HG03575 (cell line): Measurements from ENCODE around the gene SPHK1.
"Not testable (repeated sequence)": the region's sequence is repeated elsewhere in the genome, so short reads cannot be mapped to it uniquely, and the experiment has no call there.

ENCODE experiments used
- ATAC-seq: cut with Tn5 transposase; IDR thresholded peaks from one replicate; pipeline ENCODE4 v1.9.1; 2021; ENCODE audit not compliant: unreplicated experiment, insufficient number of reproducible peaks, low FRiP score; ENCODE audit errors: extremely low read depth

The SPHK1 gene, protein sequence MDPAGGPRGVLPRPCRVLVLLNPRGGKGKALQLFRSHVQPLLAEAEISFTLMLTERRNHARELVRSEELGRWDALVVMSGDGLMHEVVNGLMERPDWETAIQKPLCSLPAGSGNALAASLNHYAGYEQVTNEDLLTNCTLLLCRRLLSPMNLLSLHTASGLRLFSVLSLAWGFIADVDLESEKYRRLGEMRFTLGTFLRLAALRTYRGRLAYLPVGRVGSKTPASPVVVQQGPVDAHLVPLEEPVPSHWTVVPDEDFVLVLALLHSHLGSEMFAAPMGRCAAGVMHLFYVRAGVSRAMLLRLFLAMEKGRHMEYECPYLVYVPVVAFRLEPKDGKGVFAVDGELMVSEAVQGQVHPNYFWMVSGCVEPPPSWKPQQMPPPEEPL

DNA sequence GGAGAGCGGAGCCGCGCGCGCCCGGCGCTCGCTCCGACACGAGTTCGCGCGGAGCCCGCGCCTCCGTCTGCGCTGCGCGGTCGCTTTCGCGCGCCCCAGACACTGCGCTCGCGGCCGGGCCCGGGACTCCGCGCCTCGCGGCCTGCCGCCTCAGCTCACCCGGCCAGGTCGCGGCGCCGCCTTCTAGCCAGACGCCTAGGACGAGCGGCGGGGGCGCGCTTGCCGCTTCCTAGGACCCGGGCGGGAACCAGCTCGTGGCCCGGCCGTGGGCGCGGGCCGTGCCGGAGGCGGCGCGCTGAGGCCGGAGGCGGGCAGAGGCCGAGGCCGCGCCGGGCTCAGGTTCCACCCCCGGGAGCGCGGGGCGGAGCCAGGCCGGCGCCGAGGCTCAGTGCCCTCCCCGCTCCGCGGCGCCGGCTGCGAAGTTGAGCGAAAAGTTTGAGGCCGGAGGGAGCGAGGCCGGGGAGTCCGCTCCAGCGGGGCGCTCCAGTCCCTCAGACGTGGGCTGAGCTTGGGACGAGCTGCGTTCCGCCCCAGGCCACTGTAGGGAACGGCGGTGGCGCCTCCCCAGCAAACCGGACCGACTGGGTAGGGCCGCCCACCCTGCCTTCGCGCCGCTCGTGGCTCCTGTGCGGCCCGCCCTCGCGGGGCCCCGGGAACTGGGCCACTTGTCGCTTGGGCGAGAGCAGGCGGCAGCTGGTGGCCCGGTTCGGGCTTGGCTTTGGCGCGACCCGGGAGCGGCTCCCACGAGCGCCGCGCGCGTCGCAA is at the start of gene SPHK1:
Gene SPHK1, plus strand, starts transcription at position 388 of the 765 bp plus-strand sequence. CDS start 1,036 bp downstream, outside the sequence.
- ATAC-seq = no peak

GRCh38 chr17:76335716-76336381 is 48.6 kb upstream of the SPHK1 start:
- no peak for ATAC-seq

DNA sequence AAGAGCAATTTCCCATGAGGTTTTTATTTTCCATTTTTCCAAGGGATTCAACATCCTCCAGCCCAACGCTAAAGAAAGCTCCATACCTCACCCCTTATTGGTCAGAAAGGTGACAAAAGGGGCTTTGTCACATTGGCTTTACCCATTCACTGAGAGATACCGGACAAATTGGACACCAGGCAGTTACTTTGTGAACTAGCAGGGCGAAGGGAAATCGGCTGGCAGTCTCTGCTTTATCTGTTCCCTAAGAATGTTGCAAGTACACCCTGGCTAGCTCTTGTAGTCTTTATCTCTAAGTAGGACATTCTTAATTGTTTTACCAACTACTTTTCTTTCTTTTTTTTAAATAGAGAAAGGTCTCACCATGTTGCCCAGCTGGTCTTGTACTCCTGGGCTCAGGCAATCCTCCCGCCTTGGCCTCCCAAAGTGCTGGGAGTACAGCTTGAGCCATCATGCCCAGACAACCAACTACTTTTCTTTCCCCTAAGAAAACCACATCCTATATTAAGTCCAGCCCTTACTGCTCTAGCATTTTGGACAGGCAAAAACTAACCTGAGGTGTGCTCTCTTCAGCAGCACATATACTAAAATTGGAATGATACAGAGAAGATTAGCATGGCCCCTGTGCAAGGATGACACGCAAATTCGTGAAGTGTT is 47.5 kb upstream of the SPHK1 start:
- no peak for ATAC-seq

- ATAC-seq = no peak
These were observed 47.0 kb upstream of the SPHK1 start for GRCh38 chr17:76337413-76337777.

GRCh38 chr17:76341301-76341700 is 43.1 kb upstream of the SPHK1 start:
- no peak for ATAC-seq

- ATAC-seq = no peak
These were observed 41.3 kb upstream of the SPHK1 start for GRCh38 chr17:76343106-76343505.

DNA sequence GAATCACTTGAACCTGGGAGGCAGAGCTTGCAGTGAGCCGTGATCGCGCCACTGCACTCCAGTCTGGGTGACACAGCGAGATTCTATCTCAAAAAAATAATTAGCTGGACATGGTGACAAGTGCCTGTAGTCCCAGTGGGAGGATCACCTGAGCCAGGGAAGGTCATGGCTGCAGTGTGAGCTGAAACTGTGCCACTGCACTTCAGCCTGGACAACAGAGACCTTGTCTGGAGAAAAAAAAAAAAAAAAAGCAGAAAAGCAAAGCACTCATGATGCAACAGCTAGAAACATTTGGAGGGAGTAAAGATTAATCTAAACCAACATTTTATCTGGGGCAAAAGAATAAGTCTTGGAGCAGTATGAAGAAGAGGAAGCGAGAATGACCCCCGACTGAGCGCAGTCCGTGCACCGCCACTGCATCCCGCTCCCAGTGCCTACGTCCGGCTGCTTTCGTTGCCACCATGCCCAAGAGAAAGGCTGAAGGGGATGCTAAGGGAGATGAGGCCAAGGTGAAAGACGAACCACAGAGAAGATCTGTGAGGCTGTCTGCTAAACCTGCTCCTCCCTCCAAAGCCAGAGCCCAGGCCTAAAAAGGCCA is 38.9 kb upstream of the SPHK1 start:
- no peak for ATAC-seq

DNA sequence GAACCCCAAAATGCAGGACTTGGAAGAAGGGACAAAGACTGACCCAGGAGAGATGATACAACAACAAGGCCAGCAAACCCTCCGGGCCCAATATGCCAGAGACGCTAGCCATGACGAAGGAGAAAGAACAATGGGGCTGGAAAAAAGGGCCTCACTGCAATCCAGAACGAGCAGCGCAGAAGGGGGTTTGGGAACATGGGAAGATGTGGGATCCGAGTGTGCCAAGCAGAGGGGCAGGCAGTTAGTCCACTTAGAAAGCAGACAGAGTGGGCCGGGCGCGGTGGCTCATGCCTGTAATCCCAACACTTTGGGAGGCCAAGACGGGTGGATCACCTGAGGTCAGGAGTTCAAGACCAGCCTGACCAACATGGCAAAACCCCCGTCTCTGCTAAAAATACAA is 37.5 kb upstream of the SPHK1 start:
- not testable (repeated sequence) for ATAC-seq

GRCh38 chr17:76350463-76350862 is 33.9 kb upstream of the SPHK1 start:
- no peak for ATAC-seq

DNA sequence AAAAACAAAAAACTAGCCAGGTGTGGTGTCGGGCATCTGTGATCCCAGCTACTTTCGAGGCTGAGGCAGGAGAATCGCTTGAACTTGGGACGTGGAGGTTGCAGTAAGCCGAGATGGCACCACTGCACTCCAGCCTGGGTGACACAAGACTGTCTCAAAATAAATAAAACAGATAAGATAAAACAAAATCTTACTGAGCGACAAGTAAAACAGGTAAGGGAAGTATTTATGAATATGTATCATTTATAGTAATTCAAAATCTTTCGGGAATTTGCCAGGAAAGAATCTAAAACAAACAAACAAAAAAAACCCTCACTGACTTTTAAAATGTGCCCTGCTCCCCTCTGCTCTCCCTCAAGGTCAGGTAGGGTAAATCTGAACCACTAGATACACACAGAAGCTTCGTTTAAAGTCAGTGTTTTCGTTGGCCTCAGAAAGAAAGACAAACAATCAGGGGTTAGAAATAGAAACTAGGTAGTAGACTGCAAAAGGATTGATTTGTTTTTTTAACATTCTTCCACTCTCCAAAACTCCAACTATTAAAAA is 32.8 kb upstream of the SPHK1 start:
- ATAC-seq = no peak

- no peak for ATAC-seq
These were observed 31.3 kb upstream of the SPHK1 start for GRCh38 chr17:76353004-76353598.

GRCh38 chr17:76353599-76354316 is 30.7 kb upstream of the SPHK1 start, which contains the start of gene PRPSAP1:
PRPSAP1 (minus strand) TSS chr17:76353916; CDS start chr17:76353703, 213 bp downstream.
- ATAC-seq = peak; percentile 37

DNA sequence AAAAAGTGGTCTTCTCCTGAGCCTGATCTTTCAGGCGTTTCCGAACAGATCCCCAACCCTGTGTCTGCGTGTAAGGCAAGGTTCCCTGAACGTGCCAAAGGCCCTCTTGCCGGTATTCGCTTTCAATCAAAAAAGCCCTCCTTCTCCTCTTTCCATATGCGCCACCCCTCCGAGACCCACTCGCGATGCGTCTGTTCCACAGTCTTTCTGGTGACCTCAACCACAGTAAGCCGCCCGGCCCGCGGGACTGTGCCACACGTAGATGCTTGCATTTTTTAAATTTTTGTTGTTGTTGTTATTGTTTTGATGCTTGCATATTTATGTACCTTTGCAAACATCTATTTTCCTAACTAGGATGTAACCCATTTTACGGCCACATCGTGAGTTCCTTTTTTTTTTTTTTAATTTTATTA is 30.1 kb upstream of the SPHK1 start:
- peak; percentile 6 for ATAC-seq

DNA sequence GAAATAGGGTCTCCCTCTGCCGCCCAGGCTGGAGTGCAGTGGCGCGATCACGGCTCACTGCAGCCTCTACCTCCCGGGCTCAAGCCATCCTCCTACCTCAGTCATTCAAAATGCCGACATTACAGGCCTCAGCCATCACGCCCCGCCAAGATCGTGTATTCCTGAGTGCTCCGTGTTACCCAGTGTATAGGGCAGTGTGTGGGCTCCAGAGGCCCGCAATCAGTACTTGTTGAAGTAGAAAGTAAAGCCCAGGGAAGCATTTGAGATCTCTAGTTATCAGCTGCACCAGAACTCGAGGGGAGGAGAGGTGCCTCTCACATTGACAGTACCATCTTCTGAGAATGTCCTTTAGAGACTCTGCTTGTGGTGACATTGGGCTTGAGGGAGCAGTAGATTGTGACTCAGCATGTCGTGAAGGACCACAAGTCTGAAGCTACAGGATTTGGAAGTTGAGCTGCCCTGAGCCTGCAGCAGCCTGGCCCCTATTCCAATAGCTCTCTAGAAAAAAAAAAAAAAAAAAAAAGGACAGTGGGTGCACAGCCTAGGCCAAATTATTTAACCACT is 29.6 kb upstream of the SPHK1 start:
- ATAC-seq = no peak

GRCh38 chr17:76356803-76357456 is 27.5 kb upstream of the SPHK1 start:
- ATAC-seq = no peak

DNA sequence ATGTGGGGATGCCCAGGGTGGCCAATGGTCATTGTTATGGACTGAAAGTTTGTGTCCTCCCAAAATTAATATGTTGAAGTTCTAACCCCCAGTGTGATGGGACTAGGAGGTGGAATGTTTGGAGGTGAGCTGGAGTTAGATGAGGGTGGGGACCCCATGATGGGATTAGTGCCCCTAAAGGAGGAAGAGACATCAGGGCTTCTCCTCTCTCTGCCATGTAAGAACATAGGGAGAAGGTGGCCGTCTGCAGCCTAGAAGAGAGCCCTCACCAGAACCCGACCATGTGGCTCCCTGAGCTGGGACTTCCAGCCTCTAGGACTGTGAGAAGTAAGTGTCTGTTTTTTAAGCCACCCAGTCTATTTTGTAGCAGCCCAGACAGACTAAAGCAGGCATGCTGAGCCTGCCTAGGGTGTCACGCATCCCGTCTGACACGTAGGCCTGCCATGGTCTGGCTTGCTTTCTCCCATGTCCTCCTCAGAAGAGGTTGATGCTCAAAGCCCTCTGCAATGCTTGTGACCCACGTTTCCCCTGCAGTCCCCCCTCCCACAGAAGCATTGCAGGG is 26.7 kb upstream of the SPHK1 start:
- ATAC-seq = no peak

- no peak for ATAC-seq
These were observed 25.0 kb upstream of the SPHK1 start for GRCh38 chr17:76359375-76359774.
